Pons (tissue), 1 donor: ENCODE data around the gene ZFTA.

Experiments
- DNase-seq: peaks from one replicate; pipeline ENCODE4 v3.0.0-alpha.2; 2016; ENCODE audit warnings: low spot score

Gene ZFTA

GRCh38 chr11:63749624-63750023 is 19.0 kb downstream of the ZFTA start:
- DNase-seq, result no peak

GRCh38 chr11:63747011-63747410 is 21.6 kb downstream of the ZFTA start:
- DNase-seq, result no peak

- DNase-seq, result peak; percentile 41
Observed at GRCh38 chr11:63745304-63746170, 23.0 kb downstream of the ZFTA start.

GRCh38 chr11:63738720-63739360 is 29.7 kb downstream of the ZFTA start:
- DNase-seq, result peak; percentile 89

- DNase-seq, result no peak
Observed at GRCh38 chr11:63737718-63738117, 30.9 kb downstream of the ZFTA start.

GRCh38 chr11:63736864-63737263 is 31.7 kb downstream of the ZFTA start:
- DNase-seq, result no peak

GRCh38 chr11:63729326-63729725 is 39.2 kb downstream of the ZFTA start:
- no peak for DNase-seq

- no peak for DNase-seq
Observed at GRCh38 chr11:63720611-63721010, 48.0 kb downstream of the ZFTA start.

- DNase-seq, result peak; percentile 69
Observed at GRCh38 chr11:63719987-63720386, 48.6 kb downstream of the ZFTA start.

GRCh38 chr11:63719001-63719400 is 49.6 kb downstream of the ZFTA start:
- DNase-seq, result no peak
